K562 (cell line): ENCODE measurements around the gene OGFR.

Experiments
- RFX5 ChIP-seq: IDR thresholded peaks from 2 replicates; pipeline ENCODE4 v1.6.1; 2011; ENCODE audit warnings: low read depth, mild to moderate bottlenecking, improper control_type of control experiment, low read length
- TF ChIP-seq, protein P1 (sequence below): IDR thresholded peaks from 2 replicates; pipeline ENCODE4 v1.6.1; 2016; ENCODE audit warnings: missing genetic modification characterization, missing compliant biosample characterization

DNA sequence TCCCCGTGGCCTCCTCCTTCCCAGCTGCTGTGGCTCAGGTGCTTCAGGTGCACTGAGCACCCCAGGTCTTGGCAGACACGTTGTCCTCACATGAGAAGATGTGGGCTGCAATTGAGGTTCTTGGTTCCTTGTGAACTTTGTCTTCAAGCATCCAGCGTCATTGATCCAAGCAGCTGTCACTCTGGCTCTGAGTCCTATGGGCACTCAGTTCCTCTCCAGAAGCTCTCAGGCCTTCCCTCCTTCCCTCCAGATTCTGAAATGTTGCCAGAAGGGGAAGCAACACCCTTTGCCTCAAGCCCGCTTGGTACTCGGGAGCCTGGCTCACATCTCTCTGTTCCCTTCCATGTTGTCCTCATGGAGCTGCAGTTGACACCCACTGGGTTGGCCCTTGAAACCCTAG, 16.8 kb upstream of the OGFR start:
- TF ChIP-seq RFX5 = no peak
- TF ChIP-seq, protein P1, sequence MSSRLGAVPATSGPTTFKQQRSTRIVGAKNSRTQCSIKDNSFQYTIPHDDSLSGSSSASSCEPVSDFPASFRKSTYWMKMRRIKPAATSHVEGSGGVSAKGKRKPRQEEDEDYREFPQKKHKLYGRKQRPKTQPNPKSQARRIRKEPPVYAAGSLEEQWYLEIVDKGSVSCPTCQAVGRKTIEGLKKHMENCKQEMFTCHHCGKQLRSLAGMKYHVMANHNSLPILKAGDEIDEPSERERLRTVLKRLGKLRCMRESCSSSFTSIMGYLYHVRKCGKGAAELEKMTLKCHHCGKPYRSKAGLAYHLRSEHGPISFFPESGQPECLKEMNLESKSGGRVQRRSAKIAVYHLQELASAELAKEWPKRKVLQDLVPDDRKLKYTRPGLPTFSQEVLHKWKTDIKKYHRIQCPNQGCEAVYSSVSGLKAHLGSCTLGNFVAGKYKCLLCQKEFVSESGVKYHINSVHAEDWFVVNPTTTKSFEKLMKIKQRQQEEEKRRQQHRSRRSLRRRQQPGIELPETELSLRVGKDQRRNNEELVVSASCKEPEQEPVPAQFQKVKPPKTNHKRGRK (tag) = no peak
